Measurements from ENCODE around the gene CAMK4.

CAMK4 gene

GRCh38 chr5:111422747-111423720 is 198.8 kb downstream of the CAMK4 start:
- DNase-seq (ENCODE audit: low read depth) = no peak

DNA sequence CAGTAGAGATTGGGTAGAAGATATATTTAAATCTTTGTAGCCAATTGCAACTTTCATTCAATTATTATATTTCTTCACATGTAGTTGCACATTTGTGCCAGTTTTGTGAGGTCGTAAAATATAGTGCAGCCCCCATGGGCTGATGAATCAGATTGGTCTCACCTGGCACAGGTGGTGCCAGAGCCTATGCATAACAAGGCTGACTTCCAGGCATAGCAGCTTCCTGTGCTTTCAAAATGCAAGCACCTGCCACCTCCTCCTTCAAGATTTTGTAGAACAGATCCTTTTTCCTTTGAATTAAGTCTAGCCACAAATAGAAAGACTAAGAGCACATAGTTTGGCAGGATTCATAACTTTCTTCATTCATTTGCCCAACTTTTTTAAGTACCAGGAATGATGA is 201.0 kb downstream of the CAMK4 start:
- no peak for DNase-seq (ENCODE audit: low read depth)

GRCh38 chr5:111427762-111428161 is 203.6 kb downstream of the CAMK4 start:
- no peak for DNase-seq (ENCODE audit: low read depth)

DNA sequence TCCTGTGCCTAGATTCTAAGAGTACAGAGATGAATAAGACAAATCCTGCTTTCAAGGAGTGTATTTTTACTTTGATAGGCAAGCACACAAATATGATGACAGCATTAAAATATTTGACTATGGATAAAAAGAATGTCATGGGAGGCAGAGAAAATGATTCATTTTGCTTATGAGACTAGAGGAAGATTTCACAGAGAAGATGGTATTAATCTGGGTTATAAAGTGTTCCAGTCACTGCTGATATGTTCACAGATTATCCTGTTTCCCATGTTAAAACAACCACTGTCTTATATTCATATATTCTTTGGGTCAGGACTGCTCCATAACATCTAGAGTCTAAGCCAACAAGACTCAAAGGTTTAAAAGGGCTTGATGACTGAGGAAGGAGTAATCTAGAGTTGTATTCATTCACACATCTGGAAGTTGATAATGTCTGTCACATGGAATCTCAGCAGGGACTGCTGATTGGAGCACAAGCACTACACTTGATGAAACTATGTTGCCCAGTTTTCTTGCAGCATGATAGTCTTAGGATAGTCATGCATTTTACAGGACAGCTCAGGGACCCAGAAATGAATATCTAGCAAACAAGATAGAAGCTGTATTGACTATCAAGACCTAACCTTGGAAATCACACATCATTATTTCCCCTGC is 208.8 kb downstream of the CAMK4 start:
- DNase-seq (ENCODE audit: low read depth) = peak; percentile 52

- no peak for DNase-seq (ENCODE audit: low read depth)
Observed at GRCh38 chr5:111434800-111435199, 210.6 kb downstream of the CAMK4 start.

DNA sequence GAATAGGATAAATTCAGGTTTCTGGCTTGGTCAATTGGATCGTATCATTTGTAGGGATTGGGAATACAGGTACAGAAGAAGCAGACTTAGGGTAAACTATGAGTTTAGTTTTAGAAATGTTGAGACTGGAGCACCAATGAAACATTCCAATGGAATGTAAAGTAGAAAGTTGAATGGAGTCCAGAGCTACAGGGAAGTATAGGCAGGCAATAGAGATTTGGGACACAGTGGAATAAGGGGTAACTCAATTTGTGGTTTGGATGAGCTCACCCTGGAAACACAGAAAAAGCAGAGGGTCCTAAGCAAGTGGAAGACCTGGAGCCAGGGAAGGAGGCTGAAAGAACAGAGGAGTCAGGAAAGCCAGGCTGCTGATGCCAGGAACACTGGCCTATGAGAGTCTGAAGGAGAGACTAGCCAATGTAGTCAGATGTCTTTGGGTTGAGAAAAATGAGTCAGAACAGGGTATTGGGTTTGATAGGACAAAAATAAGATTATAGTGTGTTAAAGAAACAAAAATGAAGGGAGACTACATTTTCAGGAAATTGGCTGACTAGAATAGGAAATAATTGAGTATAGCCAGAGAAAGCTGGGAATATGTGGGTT is 215.4 kb downstream of the CAMK4 start:
- DNase-seq (ENCODE audit: low read depth) = peak; percentile 39

- DNase-seq (ENCODE audit: low read depth) = no peak
Observed at GRCh38 chr5:111447099-111447498, 222.9 kb downstream of the CAMK4 start.

- DNase-seq (ENCODE audit: low read depth) = no peak
Observed at GRCh38 chr5:111447822-111448221, 223.6 kb downstream of the CAMK4 start.

DNA sequence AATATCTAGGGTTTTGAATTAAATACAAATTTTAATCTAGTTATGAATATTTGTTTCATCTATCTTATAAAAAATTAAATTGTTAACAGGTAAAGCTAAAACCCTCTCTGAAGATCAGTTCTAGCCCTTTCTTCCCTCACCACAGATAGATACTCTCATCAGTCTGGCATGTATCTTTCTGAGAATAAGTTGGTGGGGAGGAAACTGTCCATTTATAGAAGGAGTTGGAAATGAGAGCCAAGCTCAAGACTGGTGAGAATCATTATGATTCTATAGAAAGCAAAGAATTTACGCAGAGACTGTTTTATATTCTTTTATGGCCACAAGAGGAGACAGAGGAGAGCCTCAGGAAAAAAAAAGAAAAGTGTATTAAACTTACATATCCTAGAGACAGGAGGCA is 229.1 kb downstream of the CAMK4 start:
- DNase-seq (ENCODE audit: low read depth) = no peak

- DNase-seq (ENCODE audit: low read depth) = peak; percentile 50
Observed at GRCh38 chr5:111453747-111454146, 229.6 kb downstream of the CAMK4 start.

DNA sequence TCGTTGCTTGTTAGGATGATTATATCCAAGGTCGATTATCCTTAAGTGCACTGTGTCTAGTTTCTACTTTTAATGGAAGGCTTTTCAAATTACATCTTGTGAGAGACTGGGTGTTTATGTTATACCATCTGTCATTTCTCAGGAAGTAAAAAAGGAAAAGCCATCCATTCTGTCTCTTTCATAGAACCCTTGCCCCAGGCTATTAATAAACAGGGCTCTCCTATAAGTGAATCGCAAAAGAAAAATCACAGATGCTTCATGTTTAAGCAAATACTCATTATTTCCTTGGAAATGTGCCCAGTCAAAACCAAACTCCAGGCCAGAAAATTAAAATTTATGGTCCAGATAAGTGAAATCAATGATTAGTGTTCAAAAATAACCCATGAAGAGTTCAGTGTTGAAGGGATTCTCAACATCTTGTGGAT is 230.0 kb downstream of the CAMK4 start:
- peak; percentile 18 for DNase-seq (ENCODE audit: low read depth)

GRCh38 chr5:111454776-111455175 is 230.6 kb downstream of the CAMK4 start:
- no peak for DNase-seq (ENCODE audit: low read depth)

DNA sequence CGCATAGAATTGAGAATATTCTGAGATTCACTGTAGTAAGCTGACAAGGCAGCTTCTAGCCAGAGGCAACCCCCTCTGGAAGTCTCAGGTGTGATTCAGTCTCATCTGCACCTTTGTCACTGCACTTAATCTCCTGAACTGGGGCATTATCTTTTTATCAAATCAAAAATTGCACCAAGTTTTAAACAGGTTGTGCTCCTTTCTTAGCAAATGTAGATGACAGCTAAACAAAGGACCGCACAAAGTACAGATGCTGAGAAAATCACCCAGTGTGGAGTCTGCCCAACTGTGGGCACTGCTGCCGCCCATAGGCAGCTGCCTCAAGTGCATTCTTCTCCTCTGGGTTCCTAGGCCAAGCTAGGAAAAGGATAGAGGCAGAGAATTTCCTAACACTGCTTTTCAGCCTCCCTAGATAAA is 237.1 kb downstream of the CAMK4 start:
- no peak for DNase-seq (ENCODE audit: low read depth)

GRCh38 chr5:111461934-111462333 is 237.8 kb downstream of the CAMK4 start:
- no peak for DNase-seq (ENCODE audit: low read depth)

DNA sequence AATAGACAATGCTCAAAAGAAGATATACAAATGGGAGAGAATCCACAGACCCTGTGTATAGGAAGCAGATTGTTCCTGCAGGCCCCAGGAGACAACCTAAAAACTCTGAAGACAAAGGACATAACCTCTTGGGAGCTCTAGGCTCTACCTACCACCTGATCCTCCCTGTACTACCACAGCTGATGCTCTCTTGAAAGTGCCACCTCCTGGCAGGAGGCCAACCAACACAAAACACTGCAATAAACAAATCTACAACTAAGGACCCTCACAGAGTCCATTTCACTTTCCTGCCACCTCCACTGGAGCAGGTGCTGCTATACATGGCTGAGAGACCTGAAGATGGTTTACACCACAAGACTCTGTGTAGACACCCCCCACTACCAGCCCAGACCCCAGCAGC is 239.1 kb downstream of the CAMK4 start:
- no peak for DNase-seq (ENCODE audit: low read depth)

DNA sequence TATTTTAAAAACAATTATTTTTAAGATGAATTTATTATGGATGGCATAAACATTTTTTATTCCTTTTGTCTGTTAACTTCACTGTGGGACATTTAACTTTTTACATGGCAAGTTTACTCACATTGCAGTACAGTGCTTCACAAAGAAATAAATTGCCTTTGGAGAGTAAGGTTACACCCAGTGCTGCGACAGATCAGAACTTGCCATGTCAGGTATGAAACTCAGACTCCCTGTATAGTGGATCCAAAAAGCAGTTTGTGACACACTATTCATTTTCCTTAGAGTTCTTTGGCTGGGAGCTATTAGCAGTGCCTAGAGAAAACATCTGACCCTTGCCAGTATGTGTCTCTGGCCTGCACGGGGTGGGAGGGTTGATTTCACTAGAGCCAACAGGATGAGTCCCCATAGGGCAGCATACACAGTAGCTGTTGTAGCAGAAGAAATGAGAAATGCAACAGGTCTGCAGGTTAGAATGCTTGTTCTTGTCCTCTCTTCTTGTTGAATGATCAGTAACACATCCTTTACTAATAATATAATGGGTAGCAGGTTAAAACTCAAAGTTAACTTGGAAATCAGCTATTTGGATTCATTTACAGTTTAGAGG is 245.2 kb downstream of the CAMK4 start:
- DNase-seq (ENCODE audit: low read depth) = no peak

DNA sequence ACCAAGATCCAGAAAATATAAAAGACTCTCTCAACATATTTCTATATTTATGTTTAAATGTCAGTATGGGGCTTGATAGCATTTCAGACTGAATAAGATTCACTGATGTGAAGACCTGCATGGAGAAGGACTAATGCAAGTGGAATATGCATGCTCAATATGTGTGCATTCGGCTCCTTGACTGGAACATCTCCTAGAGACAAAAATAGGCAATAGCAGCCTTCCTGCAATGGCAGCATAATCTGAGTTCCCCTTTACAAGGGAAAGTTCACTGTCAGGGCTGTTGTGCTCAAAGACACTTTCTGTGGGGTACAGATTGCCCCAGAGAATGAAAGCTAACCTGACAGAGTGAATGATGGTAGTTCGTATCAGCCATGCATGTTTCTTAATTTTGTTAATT is 245.7 kb downstream of the CAMK4 start:
- no peak for DNase-seq (ENCODE audit: low read depth)

DNA sequence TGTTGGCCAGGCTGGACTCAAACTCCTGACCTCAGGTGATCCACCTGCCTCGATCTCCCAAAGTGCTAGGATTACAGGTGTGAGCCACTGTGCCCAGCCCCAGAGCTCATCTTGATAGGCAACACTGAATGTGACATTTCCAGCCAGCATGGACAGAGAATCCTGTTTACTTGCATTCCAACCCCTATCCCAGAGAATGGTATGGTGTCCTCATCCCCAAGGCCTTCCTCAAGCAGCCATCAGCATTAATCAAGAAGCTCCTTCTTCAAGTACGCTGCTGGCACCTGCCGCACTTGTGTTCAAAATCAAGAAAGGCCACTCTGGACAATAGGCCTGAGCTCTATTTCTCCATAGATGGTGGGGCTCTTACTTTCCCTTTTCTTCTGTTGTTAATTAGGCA is 247.9 kb downstream of the CAMK4 start:
- DNase-seq (ENCODE audit: low read depth) = no peak

- DNase-seq (ENCODE audit: low read depth) = no peak
Observed at GRCh38 chr5:111472579-111472978, 248.4 kb downstream of the CAMK4 start.

- no peak for DNase-seq (ENCODE audit: low read depth)
Observed at GRCh38 chr5:111478266-111478665, 254.1 kb downstream of the CAMK4 start.

DNA sequence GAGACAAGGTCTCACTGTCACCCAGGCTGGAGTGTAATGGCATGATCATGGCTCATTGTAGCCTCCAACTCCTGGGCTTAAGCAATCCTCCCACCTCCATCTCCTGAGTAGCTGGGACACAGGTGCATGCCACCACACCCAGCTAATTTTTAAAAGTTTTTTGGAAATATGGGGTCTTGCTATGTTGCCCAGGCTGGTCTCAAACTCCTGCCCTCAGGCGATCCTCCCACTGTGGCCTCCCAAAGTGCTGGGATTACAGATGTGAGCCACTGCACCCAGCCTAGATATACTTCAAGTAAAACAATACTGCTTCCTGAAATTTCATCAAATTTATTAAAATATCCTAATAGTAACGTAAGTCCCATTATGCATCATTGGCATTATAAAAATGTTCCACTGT is 254.7 kb downstream of the CAMK4 start:
- DNase-seq (ENCODE audit: low read depth) = no peak

- no peak for DNase-seq (ENCODE audit: low read depth)
Observed at GRCh38 chr5:111480346-111480745, 256.2 kb downstream of the CAMK4 start.

DNA sequence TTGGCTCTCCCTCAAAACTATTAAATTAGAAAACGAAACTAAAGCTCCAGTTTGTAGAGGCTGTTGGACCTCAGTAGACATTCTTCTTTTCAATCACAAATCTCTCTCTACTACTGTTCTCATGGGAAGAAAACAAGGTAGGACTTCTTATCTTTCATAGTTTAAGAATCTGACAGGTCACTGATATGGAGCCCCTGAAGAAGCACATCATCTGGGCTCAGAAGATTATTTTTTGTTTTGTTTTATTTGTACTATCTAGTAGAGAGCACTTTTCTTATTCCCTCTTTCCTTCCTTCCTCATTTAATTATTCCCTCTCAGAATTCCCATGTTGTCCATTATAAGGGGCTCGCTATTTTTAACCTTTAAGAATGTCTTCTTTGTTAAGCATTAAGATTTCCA is 261.9 kb downstream of the CAMK4 start:
- DNase-seq (ENCODE audit: low read depth) = no peak

Data from HS-5 (cell line).